Endothelial cell (in vitro differentiated cells): ENCODE results near the gene PUDP. TPM values are rescaled to one million over a fixed set of nuclear protein-coding genes. Genes with fewer than 3 reads are reported as not detected.

Source experiments
- DNase-seq: peaks from one replicate; pipeline ENCODE4 v3.0.0; 2021; ENCODE audit warnings: low spot score
- H3K27ac Mint-ChIP-seq: one replicate; pipeline ENCODE4 v1.8.0; 2021; ENCODE audit warnings: mixed read lengths, inconsistent platforms; ENCODE audit not compliant: unreplicated experiment
- H3K27me3 Mint-ChIP-seq: one replicate; pipeline ENCODE4 v1.8.0; 2021; ENCODE audit warnings: mild to moderate bottlenecking, moderate library complexity, mixed read lengths, inconsistent platforms; ENCODE audit not compliant: unreplicated experiment
- H3K36me3 Mint-ChIP-seq: one replicate; pipeline ENCODE4 v1.8.0; 2021; ENCODE audit warnings: mild to moderate bottlenecking, low read depth, mixed read lengths, inconsistent platforms; ENCODE audit not compliant: unreplicated experiment
- H3K4me1 Mint-ChIP-seq: one replicate; pipeline ENCODE4 v1.8.0; 2021; ENCODE audit warnings: mild to moderate bottlenecking, mixed read lengths, inconsistent platforms; ENCODE audit not compliant: unreplicated experiment
- H3K4me3 Mint-ChIP-seq: one replicate; pipeline ENCODE4 v1.8.0; 2021; ENCODE audit warnings: mild to moderate bottlenecking, mixed read lengths, inconsistent platforms; ENCODE audit not compliant: unreplicated experiment
- H3K9me3 Mint-ChIP-seq: one replicate; pipeline ENCODE4 v1.8.0; 2021; ENCODE audit warnings: mixed read lengths, inconsistent platforms; ENCODE audit not compliant: unreplicated experiment
- CTCF ChIP-seq: fragments of 200-600 bp; sonication (generic); IDR thresholded peaks from one replicate; pipeline ENCODE4 v1.5.0; 2021; ENCODE audit warnings: antibody characterized with exemption; ENCODE audit not compliant: unreplicated experiment
- total RNA-seq: library from RNA; stranded (reverse); fragmentation: NEBNext Ultra II Directional; extraction: Animal tissue kit (Norgen Biotek cat#: 25700); gene quantifications from one replicate; pipeline ENCODE4 v1.2.1, GENCODE V29; 2021; ENCODE audit not compliant: unreplicated experiment

Gene PUDP
- total RNA-seq, 1 donor from 2014 or later = 45.0 TPM

- TF ChIP-seq CTCF = no peak
- no peak within 1 kb of the TSS for H3K27ac Mint-ChIP-seq
These were observed 458 bp downstream of the PUDP start, which contains the start of gene STS for GRCh38 chrX:7147413-7147977. TSS of gene STS (plus strand) at chrX:7147712. CDS start at chrX:7253200, 105,488 bp downstream.

GRCh38 chrX:7146703-7147412, 1.1 kb downstream of the PUDP start:
- no peaks in the 10 kb centered on the region for H3K27me3 Mint-ChIP-seq
- peak overlapping the region; percentile 86 for H3K4me3 Mint-ChIP-seq
- no peak overlapping the region for H3K27ac Mint-ChIP-seq
- no peak for DNase-seq
- H3K36me3 Mint-ChIP-seq = no peaks in the 10 kb centered on the region
- H3K4me1 Mint-ChIP-seq = peaks cover 19% of the 10 kb centered on the region
- no peaks in the 10 kb centered on the region for H3K9me3 Mint-ChIP-seq
- no peak for TF ChIP-seq CTCF

More at GRCh38 chrX:7147413-7147977, 458 bp downstream of the PUDP start, which contains the start of gene STS:
- Mint-ChIP-seq H3K36me3 (no peaks in the 10 kb centered on the region), H3K27me3 (no peaks in the 10 kb centered on the region), H3K4me3 (peak within 1 kb of the TSS; percentile 86), H3K9me3 (no peaks in the 10 kb centered on the region), H3K4me1 (peaks cover 19% of the 10 kb centered on the region)
- peak; percentile 18 for DNase-seq

- peak overlapping the region; percentile 67 for H3K4me3 Mint-ChIP-seq
- no peaks in the 10 kb centered on the region for H3K36me3 Mint-ChIP-seq
- H3K27me3 Mint-ChIP-seq = no peaks in the 10 kb centered on the region
- no peak for TF ChIP-seq CTCF
- no peaks in the 10 kb centered on the region for H3K9me3 Mint-ChIP-seq
- no peak for DNase-seq
- H3K4me1 Mint-ChIP-seq = peaks cover 16% of the 10 kb centered on the region
- peak overlapping the region; percentile 28 for H3K27ac Mint-ChIP-seq
These were observed 1.8 kb downstream of the PUDP start for GRCh38 chrX:7146020-7146702.

- H3K36me3 Mint-ChIP-seq = no peaks in the 10 kb centered on the region
- H3K27ac Mint-ChIP-seq = peak overlapping the region; percentile 28
- no peaks in the 10 kb centered on the region for H3K9me3 Mint-ChIP-seq
These were observed 2.5 kb downstream of the PUDP start for GRCh38 chrX:7145454-7145853.

More at GRCh38 chrX:7145454-7145853, 2.5 kb downstream of the PUDP start:
- Mint-ChIP-seq H3K4me1 (peaks cover 14% of the 10 kb centered on the region), H3K27me3 (no peaks in the 10 kb centered on the region), H3K4me3 (no peak overlapping the region)
- no peak for DNase-seq
- TF ChIP-seq CTCF = no peak
